HepG2 (cell line): ENCODE measurements around the gene TBC1D10A. TPM values are rescaled to one million over a fixed set of nuclear protein-coding genes. Genes with fewer than 3 reads are reported as not detected.

Experiments
- ATAC-seq: fragments of 200-7000 bp; cut with Tn5 transposase; 3 replicates; pipeline ENCODE4 v1.9.1; 2020; ENCODE audit warnings: mild to moderate bottlenecking, moderate library complexity
- BruUV-seq: library from RNA; stranded (reverse); fragments of 400-500 nt; replicated peaks from 2 replicates; lab custom pipeline; 2021; lab: Mats Ljungman, UMichigan
- CTCF ChIA-PET: fragments of 300-600 bp; formaldehyde crosslinking; extraction: SDS; loops from one replicate; lab custom pipeline; 2021; ENCODE audit warnings: low total read pairs, inconsistent platforms, low intra/inter-chr PET ratio; lab: Yijun Ruan, JAX
- POLR2A ChIA-PET: fragments of 350-600 bp; sonication (Branson Sonifier 250); formaldehyde crosslinking; loops from one replicate; lab custom pipeline; 2020; ENCODE audit warnings: antibody characterized with exemption, inconsistent platforms; lab: Yijun Ruan, JAX
- DNase-seq: peaks from one replicate; pipeline ENCODE4 v3.0.0-alpha.2; 2015; ENCODE audit warnings: low spot score
- FAIRE-seq: peaks from 3 replicates; lab custom pipeline; 2011; peaks lifted over from hg19 to GRCh38; lab: Jason Lieb, UNC
- H2AFZ ChIP-seq: one replicate; pipeline ENCODE4 v1.6.1; 2011; ENCODE audit warnings: low read length, inconsistent platforms
- H3K27ac ChIP-seq: fragments of 300-600 bp; 3 replicates; pipeline ENCODE4 v1.8.0; 2011; ENCODE audit warnings: mixed run types, mild to moderate bottlenecking, mixed read lengths, low read length, inconsistent platforms; ENCODE audit not compliant: insufficient read depth; ENCODE audit errors: extremely low read length
- H3K27me3 ChIP-seq, 2 experiments: fragments of 200-600 bp in 1 of 2; 2 replicates in 1 of 2; 3 replicates in 1 of 2; pipeline versions ENCODE4 v1.6.0 to v1.8.0; 2011; ENCODE audit warnings: low read length in 2 of 2, mild to moderate bottlenecking in 2 of 2, moderate library complexity in 2 of 2, inconsistent platforms in 1 of 2; ENCODE audit not compliant: insufficient read depth in 2 of 2, control insufficient read depth in 1 of 2
- H3K36me3 ChIP-seq, 2 experiments: fragments of 200-600 bp in 1 of 2; replicated peaks in 1 of 2; 2 replicates in 1 of 2; 3 replicates in 1 of 2; pipeline versions ENCODE4 v1.5.1 to v1.8.0; 2011; ENCODE audit warnings: low read length in 2 of 2, inconsistent platforms in 1 of 2; ENCODE audit not compliant: insufficient read depth in 2 of 2, control insufficient read depth in 1 of 2
- H3K4me1 ChIP-seq: 2 replicates; pipeline ENCODE4 v1.5.1; 2012; ENCODE audit warnings: low read length, inconsistent platforms; ENCODE audit not compliant: insufficient read depth
- H3K4me2 ChIP-seq: 2 replicates; pipeline ENCODE4 v1.6.0; 2011; ENCODE audit warnings: low read depth, low read length, inconsistent platforms
- H3K4me3 ChIP-seq, 3 experiments: fragments of 200-600 bp in 1 of 3; sonication (generic), shearing (Covaris generic) in 1 of 3; replicated peaks in 1 of 3; 2 replicates each; pipeline ENCODE4 v1.5.1; 2011 to 2016; ENCODE audit warnings: low read length in 3 of 3, inconsistent platforms in 2 of 3, low read depth in 2 of 3, mild to moderate bottlenecking in 2 of 3, control low read depth in 1 of 3, mixed read lengths in 1 of 3; ENCODE audit not compliant: insufficient read depth in 1 of 3
- H3K79me2 ChIP-seq: one replicate; pipeline ENCODE4 v1.6.1; 2011; ENCODE audit warnings: low read length, inconsistent platforms; ENCODE audit not compliant: insufficient read depth
- H3K9ac ChIP-seq: 2 replicates; pipeline ENCODE4 v1.6.0; 2011; ENCODE audit warnings: mild to moderate bottlenecking, low read depth, low read length, inconsistent platforms; ENCODE audit not compliant: insufficient read depth
- H3K9me3 ChIP-seq: 2 replicates; pipeline ENCODE4 v1.5.1; 2012; ENCODE audit warnings: mild to moderate bottlenecking, low read length
- H4K20me1 ChIP-seq: 2 replicates; pipeline ENCODE4 v1.6.0; 2011; ENCODE audit warnings: inconsistent platforms, mild to moderate bottlenecking, low read length, moderate library complexity; ENCODE audit not compliant: insufficient read depth
- RBM39 ChIP-seq: fragments of 200-400 bp; formaldehyde crosslinking; IDR thresholded peaks from one replicate; pipeline ENCODE4 v1.6.1; 2018; ENCODE audit warnings: antibody characterized with exemption, mild to moderate bottlenecking, low read depth, low read length; ENCODE audit not compliant: poor library complexity, severe bottlenecking
- U2AF1 ChIP-seq: fragments of 200-400 bp; formaldehyde crosslinking; optimal IDR thresholded peaks from 2 replicates; pipeline ENCODE3; 2017; ENCODE audit warnings: mild to moderate bottlenecking, low read depth, low read length
- ZBTB37 ChIP-seq: sonication (generic); formaldehyde crosslinking; IDR thresholded peaks from 2 replicates; pipeline ENCODE4 v1.4.0; 2020; ENCODE audit warnings: mild to moderate bottlenecking, missing genetic modification reagents
- ZBTB39 ChIP-seq: sonication (generic); formaldehyde crosslinking; IDR thresholded peaks from 2 replicates; pipeline ENCODE4 v1.5.0; 2020; ENCODE audit warnings: missing genetic modification reagents
- ZNF281 ChIP-seq: sonication (generic); formaldehyde crosslinking; IDR thresholded peaks from 2 replicates; pipeline ENCODE4 v1.4.0; 2020; ENCODE audit warnings: missing genetic modification reagents, borderline replicate concordance
- ZNF317 ChIP-seq: sonication (generic); formaldehyde crosslinking; IDR thresholded peaks from 2 replicates; pipeline ENCODE4 v1.5.0; 2020; ENCODE audit warnings: mild to moderate bottlenecking, missing genetic modification reagents
- ZNF460 ChIP-seq: sonication (generic); formaldehyde crosslinking; IDR thresholded peaks from 2 replicates; pipeline ENCODE4 v1.5.1; 2020; ENCODE audit warnings: missing genetic modification reagents, mild to moderate bottlenecking, borderline replicate concordance
- WGBS: methylation state at CpG from one replicate; pipeline ENCODE4 v1.1.6; 2017; ENCODE audit warnings: low lambda C conversion rate; 5-methylcytosine and 5-hydroxymethylcytosine counted together
- in situ Hi-C: cut with HindIII; loops from 2 replicates; pipeline ENCODE4 v1.10.0; 2017; ENCODE audit warnings: low pct_unique_long_range_greater_than_20kb; ENCODE audit not compliant: extremely low pct_ligation_motif_present
- intact Hi-C: fragments of 100-400 bp; cut with micrococcal nuclease; formaldehyde crosslinking; loops from one replicate; pipeline ENCODE4 v1.10.0; 2022; ENCODE audit not compliant: unreplicated experiment
- polyA plus RNA-seq, 8 experiments: library from polyadenylated mRNA; depleted of rRNA in 3 of 8; stranded (reverse) in 7 of 8; unstranded in 1 of 8; fragments of >200 nt; fragmentation: Illumina TruSeq in 4 of 8; extraction: Trizol in 4 of 8; gene quantifications; 2 replicates each; pipeline versions ENCODE4 v1.2.1 to v1.2.3, GENCODE V29; 2011 to 2016; ENCODE audit warnings: low read depth in 4 of 8, missing spikeins in 1 of 8, mixed read lengths in 1 of 8; ENCODE audit not compliant: insufficient read depth in 1 of 8
- total RNA-seq, 5 experiments: library from RNA; depleted of rRNA; stranded (reverse); fragments of >200 nt; fragmentation: Illumina TruSeq; extraction: Trizol; gene quantifications; 2 replicates each; pipeline ENCODE4 v1.2.3, GENCODE V29; 2016; ENCODE audit warnings: low read depth in 1 of 5

The TBC1D10A gene
- total and polyA plus RNA-seq, 2 of the 13 experiments (the other 11 are each of a cell fraction or from before 2014, with no cell fraction given) = 4.2 to 4.9 TPM

DNA sequence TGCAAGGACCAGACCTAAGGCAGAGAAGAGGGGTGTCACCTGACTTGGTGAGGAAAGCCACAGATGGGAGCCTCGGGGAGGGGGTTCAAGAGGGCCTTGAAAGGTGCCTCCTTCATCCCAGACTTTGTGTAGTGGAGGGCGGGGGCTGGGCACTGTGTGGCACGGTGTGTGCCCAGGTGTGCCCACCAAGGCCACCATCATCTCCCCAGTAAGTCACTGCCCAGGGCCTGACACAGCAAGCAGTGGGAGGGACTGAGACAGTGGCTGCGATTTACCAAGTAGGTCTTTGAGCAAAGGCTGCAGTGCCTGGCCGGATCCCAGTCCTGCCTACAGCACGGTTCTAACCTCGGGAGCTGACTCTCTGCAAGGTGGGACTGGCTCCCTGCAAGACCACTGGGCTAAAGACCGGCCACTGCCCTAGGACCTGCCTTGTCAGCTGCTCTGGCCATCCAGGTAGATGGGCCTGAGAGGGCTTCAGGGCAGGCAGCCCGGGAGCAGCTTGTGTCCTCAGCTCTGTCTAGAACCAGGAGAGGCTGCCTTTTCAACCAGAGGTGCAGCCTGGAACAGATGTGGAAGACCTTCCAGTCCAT lies 61.5 kb downstream of the TBC1D10A start (continued):
- TF ChIP-seq ZBTB37 (no peak), U2AF1 (no peak), ZBTB39 (CRISPR knock-in tag) (no peak), ZNF460 (no peak)

DNA sequence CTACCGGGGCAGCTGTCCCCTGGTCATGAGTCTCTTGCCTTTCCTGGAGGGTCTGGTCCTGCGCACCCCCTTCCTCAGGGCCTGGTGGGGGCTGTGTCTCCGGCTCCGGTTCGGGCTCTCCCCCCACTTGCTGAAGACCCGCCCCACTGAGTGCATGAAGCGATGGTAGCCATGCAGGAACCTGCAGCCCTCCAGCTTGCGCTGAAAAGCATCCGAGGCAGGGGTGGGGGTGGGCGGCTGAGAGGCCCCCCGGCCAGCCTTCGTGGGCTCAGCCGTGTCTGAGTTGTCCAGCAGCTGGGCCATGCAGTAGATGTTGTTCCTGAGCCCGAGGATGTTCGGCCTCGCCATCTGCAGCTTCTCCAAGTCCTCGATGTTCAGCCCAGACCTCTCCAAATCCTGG lies 62.9 kb downstream of the TBC1D10A start:
- H3K4me2 ChIP-seq = peak overlapping the region; percentile 80; the same call in 1 of the 2 replicates
- no peak overlapping the region for H3K9ac ChIP-seq
- TF ChIP-seq ZNF281 (CRISPR knock-in tag) (no peak), ZNF317 (CRISPR knock-in tag) (no peak), RBM39 (no peak)
- no TSS peak for BruUV-seq
- FAIRE-seq (no peak), DNase-seq (no peak), ATAC-seq (no peak)
- no peaks in the 10 kb centered on the region for H3K79me2 ChIP-seq
- peaks cover 27% of the 10 kb centered on the region for H3K4me1 ChIP-seq
- ChIA-PET POLR2A (interaction anchor here (1.0 kb wide), 1 partner anchor 93 kb away, joined by 3 read pairs; the partner anchor contains the start of genes CCDC157 and SF3A1), CTCF (interaction anchor here (1.8 kb wide), 1 partner anchor 23 kb away, joined by 20 read pairs; no protein-coding TSS in a partner anchor)
- WGBS = 50% methylated on average over 4 of the region's 17 CpGs
- H3K36me3 ChIP-seq = no peaks in the 10 kb centered on the region
- H3K4me3 ChIP-seq = 0 out of 6 replicates have a peak overlapping the region, but pooled peaks of 1 of the 3 experiments have one; percentile 63
- no peak overlapping the region for H2AFZ ChIP-seq
- H3K27ac ChIP-seq = no peak overlapping the region
- H4K20me1 ChIP-seq = no peaks in the 10 kb centered on the region
- in situ Hi-C loops = loop anchor here (5.0 to 10.0 kb wide), 2 partner anchors 123 to 221 kb away; partner anchors contain the start of gene RNF215
- intact Hi-C loops = loop anchor here (1.0 kb wide), 1 partner anchor 22 kb away; no protein-coding TSS in a partner anchor
- peaks cover 11 to 37% of the 10 kb centered on the region in 2 experiments for H3K27me3 ChIP-seq
- H3K9me3 ChIP-seq = no peaks in the 10 kb centered on the region
